ENCODE measurements around the gene EFCAB8. TPM values are rescaled to one million over a fixed set of nuclear protein-coding genes. Genes with fewer than 3 reads are reported as not detected.

The EFCAB8 gene
- total and polyA plus RNA-seq, 2 experiments from 2014 or later: 0.53 TPM; not detected in 1

DNA sequence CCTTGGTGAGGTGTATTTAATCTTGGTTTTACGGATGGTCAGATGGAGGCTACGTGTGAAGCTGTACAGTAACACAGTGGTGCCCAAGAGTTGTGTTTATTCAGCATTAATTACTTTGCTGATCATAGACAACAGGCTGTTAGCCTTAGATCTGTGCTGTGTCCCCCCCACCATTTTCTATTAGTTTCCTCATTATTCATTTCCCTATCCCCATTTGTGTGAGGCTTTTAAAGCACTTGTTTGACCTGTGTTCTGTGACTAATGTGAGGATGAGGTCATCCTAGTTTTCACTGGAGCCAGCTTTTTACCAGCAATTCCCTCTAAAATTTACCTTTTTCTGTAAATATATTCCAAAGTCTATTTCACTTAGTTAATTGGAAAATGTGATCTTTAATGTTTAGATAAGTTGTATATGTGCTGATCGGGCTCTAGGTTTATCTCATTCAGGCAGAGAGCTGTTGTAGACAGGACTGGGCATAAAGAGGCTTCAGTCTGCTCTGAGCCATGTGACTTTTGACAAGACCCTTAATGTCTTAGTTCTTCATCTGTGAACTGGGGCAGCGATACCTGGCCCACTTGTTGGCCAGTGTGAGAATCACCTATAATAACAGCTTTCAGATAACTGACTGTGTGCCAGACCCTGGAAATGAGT lies 30.6 kb upstream of the EFCAB8 start:
- Histone ChIP-seq H3K79me2 (peaks cover 96% of the 10 kb centered on the region), H3K4me3 (no peak overlapping the region), H3K4me1 (ENCODE audit: insufficient read depth) (peaks cover 10% of the 10 kb centered on the region), H3K27me3 (no peaks in the 10 kb centered on the region), H4K20me1 (ENCODE audit: insufficient read depth, poor library complexity, severe bottlenecking) (peaks cover 56% of the 10 kb centered on the region), H3K36me3 (replicated peaks; ENCODE audit: insufficient read depth, low read depth) (peaks cover 7% of the 10 kb centered on the region), H3K27ac (peak overlapping the region; percentile 36), H3K9me3 (ENCODE audit: low read depth) (no peaks in the 10 kb centered on the region), H3K9me2 (replicated peaks; ENCODE audit: insufficient read depth) (no peaks in the 10 kb centered on the region), H3K4me2 (no peak overlapping the region), H2AFZ (no peak overlapping the region)
- TF ChIP-seq, protein P1, sequence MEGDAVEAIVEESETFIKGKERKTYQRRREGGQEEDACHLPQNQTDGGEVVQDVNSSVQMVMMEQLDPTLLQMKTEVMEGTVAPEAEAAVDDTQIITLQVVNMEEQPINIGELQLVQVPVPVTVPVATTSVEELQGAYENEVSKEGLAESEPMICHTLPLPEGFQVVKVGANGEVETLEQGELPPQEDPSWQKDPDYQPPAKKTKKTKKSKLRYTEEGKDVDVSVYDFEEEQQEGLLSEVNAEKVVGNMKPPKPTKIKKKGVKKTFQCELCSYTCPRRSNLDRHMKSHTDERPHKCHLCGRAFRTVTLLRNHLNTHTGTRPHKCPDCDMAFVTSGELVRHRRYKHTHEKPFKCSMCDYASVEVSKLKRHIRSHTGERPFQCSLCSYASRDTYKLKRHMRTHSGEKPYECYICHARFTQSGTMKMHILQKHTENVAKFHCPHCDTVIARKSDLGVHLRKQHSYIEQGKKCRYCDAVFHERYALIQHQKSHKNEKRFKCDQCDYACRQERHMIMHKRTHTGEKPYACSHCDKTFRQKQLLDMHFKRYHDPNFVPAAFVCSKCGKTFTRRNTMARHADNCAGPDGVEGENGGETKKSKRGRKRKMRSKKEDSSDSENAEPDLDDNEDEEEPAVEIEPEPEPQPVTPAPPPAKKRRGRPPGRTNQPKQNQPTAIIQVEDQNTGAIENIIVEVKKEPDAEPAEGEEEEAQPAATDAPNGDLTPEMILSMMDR (IDR thresholded peaks at IDR 0.05; ENCODE audit: poor library complexity): no peak
- TF ChIP-seq EZH2phosphoT487 (IDR thresholded peaks at IDR 0.05; ENCODE audit: low read depth, severe bottlenecking, unreplicated experiment) (no peak), EZH2 (IDR thresholded peaks at IDR 0.05; ENCODE audit: borderline replicate concordance) (no peak)
- WGBS (ENCODE audit: low lambda C conversion rate, missing lambda C conversion rate): 87% methylated on average over 4 of the region's 4 CpGs
- DNase-seq (ENCODE audit: low spot score): no peak

DNA sequence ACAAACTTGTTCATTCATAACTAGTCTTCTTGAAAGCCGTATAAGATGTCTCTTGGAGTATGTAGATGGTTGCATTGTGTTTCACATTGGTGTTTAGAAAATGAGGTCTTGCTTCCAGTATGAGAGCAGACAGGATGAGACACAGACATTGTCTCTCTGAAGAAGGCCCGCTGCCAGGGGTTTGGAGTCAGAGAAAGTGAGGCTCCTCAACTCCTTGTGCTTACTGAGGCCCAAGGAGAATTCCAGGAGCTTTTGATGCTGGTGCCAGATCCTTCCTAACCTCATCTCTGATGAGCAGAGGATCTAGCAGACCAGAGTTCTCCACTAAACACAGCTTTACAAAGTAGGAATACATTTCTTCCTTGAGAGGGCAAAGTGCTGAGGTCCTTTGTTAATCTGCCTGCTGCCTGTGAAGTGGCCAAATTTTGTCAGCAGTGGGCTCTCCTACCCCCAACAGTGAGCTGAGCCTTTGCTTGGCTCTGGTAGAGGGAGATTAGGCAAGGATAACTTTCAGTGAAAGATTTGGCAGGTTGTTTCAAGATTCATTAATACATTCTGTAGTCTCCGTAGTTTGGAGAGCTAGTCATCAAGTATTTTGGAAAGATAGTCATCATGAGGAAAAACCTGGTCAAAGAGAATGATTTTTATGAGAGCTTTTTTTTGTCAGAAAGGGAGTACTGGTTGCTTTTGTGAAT lies 29.3 kb upstream of the EFCAB8 start:
- Histone ChIP-seq H3K79me2 (peaks cover 96% of the 10 kb centered on the region), H3K9me3 (ENCODE audit: low read depth) (no peaks in the 10 kb centered on the region), H3K27ac (peak overlapping the region; percentile 14), H4K20me1 (ENCODE audit: insufficient read depth, poor library complexity, severe bottlenecking) (peaks cover 47% of the 10 kb centered on the region), H3K9me2 (replicated peaks; ENCODE audit: insufficient read depth) (no peaks in the 10 kb centered on the region), H3K4me3 (no peak overlapping the region), H3K27me3 (no peaks in the 10 kb centered on the region), H3K36me3 (replicated peaks; ENCODE audit: insufficient read depth, low read depth) (peaks cover 7% of the 10 kb centered on the region), H3K4me1 (ENCODE audit: insufficient read depth) (peaks cover 10% of the 10 kb centered on the region), H2AFZ (no peak overlapping the region), H3K4me2 (no peak overlapping the region)
- 90% methylated on average over 3 of the region's 3 CpGs for WGBS (ENCODE audit: low lambda C conversion rate, missing lambda C conversion rate)
- no peak for DNase-seq (ENCODE audit: low spot score)
- TF ChIP-seq, protein P1 (IDR thresholded peaks at IDR 0.05; ENCODE audit: poor library complexity): no peak
- TF ChIP-seq EZH2phosphoT487 (IDR thresholded peaks at IDR 0.05; ENCODE audit: low read depth, severe bottlenecking, unreplicated experiment) (no peak), EZH2 (IDR thresholded peaks at IDR 0.05; ENCODE audit: borderline replicate concordance) (no peak)

DNA sequence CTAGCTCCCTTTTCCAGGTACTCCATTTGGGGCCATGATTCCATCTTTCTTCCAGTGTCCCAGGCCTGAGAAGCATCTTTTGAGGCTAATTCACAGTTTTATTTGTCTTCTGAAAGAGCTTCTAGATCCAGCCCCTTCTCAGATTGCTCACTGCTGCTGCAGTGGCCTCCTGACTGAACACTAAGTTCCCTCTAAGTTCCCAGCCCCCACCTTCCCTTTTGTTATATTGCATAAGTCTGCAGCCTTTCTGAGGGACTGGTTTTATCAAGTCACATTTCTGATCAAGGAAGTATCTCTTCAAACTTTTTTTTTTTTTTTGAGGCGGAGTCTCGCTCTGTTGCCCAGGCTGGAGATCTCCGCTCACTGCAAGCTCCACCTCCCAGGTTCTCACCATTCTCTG lies 28.3 kb upstream of the EFCAB8 start:
- Histone ChIP-seq H3K4me2 (peak overlapping the region; percentile 25), H3K4me3 (no peak overlapping the region), H3K27ac (peak overlapping the region; percentile 14), H2AFZ (no peak overlapping the region), H3K36me3 (replicated peaks; ENCODE audit: insufficient read depth, low read depth) (peaks cover 7% of the 10 kb centered on the region), H3K4me1 (ENCODE audit: insufficient read depth) (peaks cover 10% of the 10 kb centered on the region), H3K79me2 (peaks cover 96% of the 10 kb centered on the region), H3K9me3 (ENCODE audit: low read depth) (no peaks in the 10 kb centered on the region), H4K20me1 (ENCODE audit: insufficient read depth, poor library complexity, severe bottlenecking) (peaks cover 43% of the 10 kb centered on the region), H3K9me2 (replicated peaks; ENCODE audit: insufficient read depth) (no peaks in the 10 kb centered on the region), H3K27me3 (no peaks in the 10 kb centered on the region)
- DNase-seq (ENCODE audit: low spot score): peak; percentile 71
- 94% methylated on average over 3 of the region's 3 CpGs for WGBS (ENCODE audit: low lambda C conversion rate, missing lambda C conversion rate)
- no peak for TF ChIP-seq EZH2phosphoT487 (IDR thresholded peaks at IDR 0.05; ENCODE audit: low read depth, severe bottlenecking, unreplicated experiment)
- TF ChIP-seq EZH2 (IDR thresholded peaks at IDR 0.05; ENCODE audit: borderline replicate concordance): no peak
- TF ChIP-seq, protein P1 (IDR thresholded peaks at IDR 0.05; ENCODE audit: poor library complexity): no peak
